Measurements from ENCODE around the gene PHYHD1. TPM values are rescaled to one million over a fixed set of nuclear protein-coding genes. Genes with fewer than 3 reads are reported as not detected.

Gene PHYHD1
- 5.5 and 9.7 TPM in 2 replicates for total RNA-seq

GRCh38 chr9:128920381-128921058 lies at the start of gene PHYHD1:
Gene PHYHD1, plus strand, starts transcription at chr9:128920982. Its CDS starts 1,342 bp downstream, at chr9:128922324.

GRCh38 chr9:128881884-128882676 lies 38.7 kb upstream of the PHYHD1 start, which contains the start of the genes KYAT1 and LRRC8A:
Gene KYAT1, minus strand, starts transcription at chr9:128881950. Its CDS starts 36,545 bp downstream, at chr9:128845405.
Gene LRRC8A, plus strand, starts transcription at chr9:128882133. Its CDS starts 25,032 bp downstream, at chr9:128907165.

GRCh38 chr9:128947527-128948301 lies 26.9 kb downstream of the PHYHD1 start, which contains the start of the genes DOLK and NUP188:
Gene DOLK, minus strand, starts transcription at chr9:128947603. Its CDS starts 300 bp downstream, at chr9:128947303.
Gene NUP188, plus strand, starts transcription at chr9:128947699. Its CDS starts 21 bp downstream, at chr9:128947720.

Other genes with a start within 250 kb of the PHYHD1 start
- 258 and 367 TPM in 2 replicates for gene SET, start 231.8 kb upstream of the PHYHD1 start, total RNA-seq
- 3.7 and 4.6 TPM in 2 replicates for gene PKN3, start 218.5 kb upstream of the PHYHD1 start, total RNA-seq
- gene ZDHHC12, start 196.9 kb upstream of the PHYHD1 start, total RNA-seq = 89.1 and 122 TPM in 2 replicates
- gene ZER1, start 149.1 kb upstream of the PHYHD1 start, total RNA-seq = 21.3 and 33.7 TPM in 2 replicates
- 13.5 and 13.6 TPM in 2 replicates for gene TBC1D13, start 133.7 kb upstream of the PHYHD1 start, total RNA-seq
- gene ENDOG, start 102.5 kb upstream of the PHYHD1 start, total RNA-seq = 28.0 and 40.4 TPM in 2 replicates
- gene SPOUT1, start 91.2 kb upstream of the PHYHD1 start, total RNA-seq = 25.4 and 31.0 TPM in 2 replicates
- 19.1 and 25.7 TPM in 2 replicates for gene KYAT1, start 39.0 kb upstream of the PHYHD1 start, total RNA-seq
- gene LRRC8A, start 38.8 kb upstream of the PHYHD1 start, total RNA-seq = 39.2 and 44.1 TPM in 2 replicates
- 29.1 and 37.5 TPM in 2 replicates for gene DOLK, start 26.6 kb downstream of the PHYHD1 start, total RNA-seq
- gene NUP188, start 26.7 kb downstream of the PHYHD1 start, total RNA-seq = 30.8 and 37.9 TPM in 2 replicates
- gene SH3GLB2, start 107.3 kb downstream of the PHYHD1 start, total RNA-seq = 38.6 and 39.2 TPM in 2 replicates
- gene MIGA2, start 115.6 kb downstream of the PHYHD1 start, total RNA-seq = 12.9 and 29.1 TPM in 2 replicates
- gene DOLPP1, start 160.1 kb downstream of the PHYHD1 start, total RNA-seq = 12.7 and 13.5 TPM in 2 replicates
- gene CRAT, start 189.8 kb downstream of the PHYHD1 start, total RNA-seq = 70.0 and 78.4 TPM in 2 replicates
- 225 and 240 TPM in 2 replicates for gene PTPA, start 190.4 kb downstream of the PHYHD1 start, total RNA-seq

Measured in myometrial cell (primary cell).